ENCODE results near the gene EXD1. TPM values are rescaled to one million over a fixed set of nuclear protein-coding genes. Genes with fewer than 3 reads are reported as not detected.

EXD1 gene
- total RNA-seq, 2 donors from 2014 or later: not detected

GRCh38 chr15:41203395-41203794, 27.2 kb downstream of the EXD1 start:
- peaks cover 0 to 2% of the 10 kb centered on the region in 2 donors for H3K27me3 Mint-ChIP-seq
- no peaks in the 10 kb centered on the region for H3K4me1 Mint-ChIP-seq (ENCODE audit: low read depth in 2 of 2)
- no peak overlapping the region for H3K4me3 Mint-ChIP-seq
- no peak for ATAC-seq
- no peaks in the 10 kb centered on the region for H3K36me3 Mint-ChIP-seq
- H3K9me3 Mint-ChIP-seq: no peaks in the 10 kb centered on the region
- DNase-seq (ENCODE audit: low spot score): no peak
- no peak overlapping the region for H3K27ac Mint-ChIP-seq

GRCh38 chr15:41199470-41199869, 31.1 kb downstream of the EXD1 start:
- H3K4me1 Mint-ChIP-seq (ENCODE audit: low read depth in 2 of 2): no peaks in the 10 kb centered on the region
- H3K27ac Mint-ChIP-seq: no peak overlapping the region
- DNase-seq (ENCODE audit: low spot score) (no peak), ATAC-seq (no peak)
- H3K9me3 Mint-ChIP-seq: no peaks in the 10 kb centered on the region
- no peak overlapping the region for H3K4me3 Mint-ChIP-seq
- no peaks in the 10 kb centered on the region for H3K27me3 Mint-ChIP-seq
- H3K36me3 Mint-ChIP-seq: no peaks in the 10 kb centered on the region

GRCh38 chr15:41194444-41194843, 36.1 kb downstream of the EXD1 start:
- H3K9me3 Mint-ChIP-seq: no peaks in the 10 kb centered on the region
- ATAC-seq (no peak), DNase-seq (ENCODE audit: low spot score) (no peak)
- no peak overlapping the region for H3K27ac Mint-ChIP-seq
- no peaks in the 10 kb centered on the region for H3K36me3 Mint-ChIP-seq
- H3K27me3 Mint-ChIP-seq: peaks cover 0 to 4% of the 10 kb centered on the region in 2 donors
- H3K4me3 Mint-ChIP-seq: no peak overlapping the region
- H3K4me1 Mint-ChIP-seq (ENCODE audit: low read depth in 2 of 2): no peaks in the 10 kb centered on the region

GRCh38 chr15:41183581-41183980, 47.0 kb downstream of the EXD1 start:
- DNase-seq (ENCODE audit: low spot score): no peak
- Mint-ChIP-seq H3K36me3 (no peaks in the 10 kb centered on the region), H3K27me3 (peaks cover 0 to 5% of the 10 kb centered on the region in 2 donors), H3K9me3 (no peaks in the 10 kb centered on the region), H3K4me3 (no peak overlapping the region), H3K4me1 (ENCODE audit: low read depth in 2 of 2) (no peaks in the 10 kb centered on the region), H3K27ac (no peak overlapping the region)
- ATAC-seq: no peak

GRCh38 chr15:41182266-41182665, 48.3 kb downstream of the EXD1 start:
- Mint-ChIP-seq H3K9me3 (no peaks in the 10 kb centered on the region), H3K27ac (no peak overlapping the region), H3K4me1 (ENCODE audit: low read depth in 2 of 2) (no peaks in the 10 kb centered on the region), H3K4me3 (no peak overlapping the region), H3K27me3 (peaks cover 0 to 5% of the 10 kb centered on the region in 2 donors), H3K36me3 (no peaks in the 10 kb centered on the region)
- no peak for DNase-seq (ENCODE audit: low spot score)
- ATAC-seq: no peak

- no peak overlapping the region for H3K27ac Mint-ChIP-seq
- H3K36me3 Mint-ChIP-seq: no peaks in the 10 kb centered on the region
- H3K27me3 Mint-ChIP-seq: peaks cover 0 to 5% of the 10 kb centered on the region in 2 donors
- H3K4me3 Mint-ChIP-seq: no peak overlapping the region
- DNase-seq (ENCODE audit: low spot score): no peak
- ATAC-seq: no peak
- H3K4me1 Mint-ChIP-seq (ENCODE audit: low read depth in 2 of 2): no peaks in the 10 kb centered on the region
- no peaks in the 10 kb centered on the region for H3K9me3 Mint-ChIP-seq
Observed at GRCh38 chr15:41180206-41180789, 50.3 kb downstream of the EXD1 start.

- Mint-ChIP-seq H3K27me3 (peaks cover 8 to 18% of the 10 kb centered on the region in 2 donors), H3K4me1 (ENCODE audit: low read depth in 2 of 2) (no peaks in the 10 kb centered on the region), H3K36me3 (no peaks in the 10 kb centered on the region), H3K27ac (no peak overlapping the region), H3K4me3 (no peak overlapping the region), H3K9me3 (no peaks in the 10 kb centered on the region)
- DNase-seq (ENCODE audit: low spot score) (peak; percentile 54), ATAC-seq (no peak)
Observed at GRCh38 chr15:41169781-41170180, 60.8 kb downstream of the EXD1 start.

- ATAC-seq (no peak), DNase-seq (ENCODE audit: low spot score) (no peak)
- Mint-ChIP-seq H3K9me3 (no peaks in the 10 kb centered on the region), H3K36me3 (no peaks in the 10 kb centered on the region), H3K27ac (no peak overlapping the region), H3K4me1 (ENCODE audit: low read depth in 2 of 2) (no peaks in the 10 kb centered on the region), H3K4me3 (no peak overlapping the region), H3K27me3 (peaks cover 8 to 18% of the 10 kb centered on the region in 2 donors)
Observed at GRCh38 chr15:41169086-41169485, 61.5 kb downstream of the EXD1 start.

- Mint-ChIP-seq H3K27ac (no peak overlapping the region), H3K4me3 (no peak overlapping the region), H3K4me1 (ENCODE audit: low read depth in 2 of 2) (peaks cover 6 to 10% of the 10 kb centered on the region in 2 donors), H3K9me3 (no peaks in the 10 kb centered on the region), H3K27me3 (peaks cover 9 to 22% of the 10 kb centered on the region in 2 donors), H3K36me3 (no peaks in the 10 kb centered on the region)
- DNase-seq (ENCODE audit: low spot score): no peak
- ATAC-seq: no peak
Observed at GRCh38 chr15:41161736-41162135, 68.8 kb downstream of the EXD1 start.

GRCh38 chr15:41161336-41161735, 69.2 kb downstream of the EXD1 start:
- peaks cover 6 to 10% of the 10 kb centered on the region in 2 donors for H3K4me1 Mint-ChIP-seq (ENCODE audit: low read depth in 2 of 2)
- H3K9me3 Mint-ChIP-seq: no peaks in the 10 kb centered on the region
- no peak overlapping the region for H3K27ac Mint-ChIP-seq
- no peak overlapping the region for H3K4me3 Mint-ChIP-seq
- ATAC-seq: no peak
- H3K36me3 Mint-ChIP-seq: no peaks in the 10 kb centered on the region
- no peak for DNase-seq (ENCODE audit: low spot score)
- peaks cover 9 to 20% of the 10 kb centered on the region in 2 donors for H3K27me3 Mint-ChIP-seq

GRCh38 chr15:41160639-41161315, 69.8 kb downstream of the EXD1 start:
- Mint-ChIP-seq H3K4me3 (no peak overlapping the region), H3K9me3 (no peaks in the 10 kb centered on the region), H3K36me3 (no peaks in the 10 kb centered on the region), H3K27ac (no peak overlapping the region), H3K27me3 (peaks cover 9 to 15% of the 10 kb centered on the region in 2 donors), H3K4me1 (ENCODE audit: low read depth in 2 of 2) (peaks cover 6 to 10% of the 10 kb centered on the region in 2 donors)
- no peak for DNase-seq (ENCODE audit: low spot score)
- ATAC-seq: no peak

- no peak overlapping the region for H3K27ac Mint-ChIP-seq
- no peak overlapping the region for H3K4me3 Mint-ChIP-seq
- DNase-seq (ENCODE audit: low spot score): peak; percentile 32
- H3K9me3 Mint-ChIP-seq: no peaks in the 10 kb centered on the region
- H3K36me3 Mint-ChIP-seq: no peaks in the 10 kb centered on the region
- no peaks in the 10 kb centered on the region for H3K4me1 Mint-ChIP-seq (ENCODE audit: low read depth in 2 of 2)
- no peaks in the 10 kb centered on the region for H3K27me3 Mint-ChIP-seq
- no peak for ATAC-seq
Observed at GRCh38 chr15:41154412-41154811, 76.1 kb downstream of the EXD1 start.

- H3K36me3 Mint-ChIP-seq: no peaks in the 10 kb centered on the region
- H3K27me3 Mint-ChIP-seq: no peaks in the 10 kb centered on the region
- no peaks in the 10 kb centered on the region for H3K4me1 Mint-ChIP-seq (ENCODE audit: low read depth in 2 of 2)
- no peaks in the 10 kb centered on the region for H3K9me3 Mint-ChIP-seq
- H3K4me3 Mint-ChIP-seq: no peak overlapping the region
- no peak for ATAC-seq
- H3K27ac Mint-ChIP-seq: no peak overlapping the region
- DNase-seq (ENCODE audit: low spot score): peak; percentile 41
Observed at GRCh38 chr15:41153733-41154132, 76.8 kb downstream of the EXD1 start.

- DNase-seq (ENCODE audit: low spot score) (no peak), ATAC-seq (no peak)
- Mint-ChIP-seq H3K36me3 (no peaks in the 10 kb centered on the region), H3K27ac (no peak overlapping the region), H3K4me1 (ENCODE audit: low read depth in 2 of 2) (no peaks in the 10 kb centered on the region), H3K27me3 (no peaks in the 10 kb centered on the region), H3K4me3 (no peak overlapping the region), H3K9me3 (no peaks in the 10 kb centered on the region)
Observed at GRCh38 chr15:41151451-41152005, 79.0 kb downstream of the EXD1 start.
